Measurements from ENCODE around the gene OSBP2.

OSBP2 gene

DNA sequence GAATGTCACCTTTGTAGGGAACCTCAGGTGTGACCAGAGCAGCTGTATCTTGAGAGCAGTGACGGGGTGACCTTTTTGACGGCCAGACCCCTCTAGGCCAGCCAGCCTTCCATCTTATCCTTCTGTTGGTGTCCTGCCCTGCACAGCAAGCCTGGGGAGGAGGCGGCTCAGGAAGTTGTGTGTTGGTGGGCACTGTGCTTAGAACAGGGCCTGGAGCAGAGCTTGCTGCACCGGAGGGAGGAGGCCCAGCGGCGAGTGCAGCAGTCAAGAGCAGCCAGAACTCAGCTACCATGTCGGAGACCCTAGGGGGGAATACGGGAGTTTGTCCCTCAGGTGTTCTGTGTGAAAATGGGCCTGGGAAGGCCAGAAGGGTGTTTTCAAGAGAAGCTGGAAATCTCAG lies 129.4 kb downstream of the OSBP2 start:
- TF ChIP-seq RAD21 (IDR thresholded peaks at IDR 0.05; ENCODE audit: low read depth) (no peak), YY1 (IDR thresholded peaks at IDR 0.05; ENCODE audit: low read depth) (no peak), USF1 (IDR thresholded peaks at IDR 0.05) (no peak), TEAD4 (IDR thresholded peaks at IDR 0.05) (no peak), EGR1 (IDR thresholded peaks at IDR 0.05) (no peak), CEBPB (IDR thresholded peaks at IDR 0.05) (no peak)
- TF ChIP-seq, protein P1, sequence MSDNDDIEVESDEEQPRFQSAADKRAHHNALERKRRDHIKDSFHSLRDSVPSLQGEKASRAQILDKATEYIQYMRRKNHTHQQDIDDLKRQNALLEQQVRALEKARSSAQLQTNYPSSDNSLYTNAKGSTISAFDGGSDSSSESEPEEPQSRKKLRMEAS (IDR thresholded peaks at IDR 0.05) = no peak

DNA sequence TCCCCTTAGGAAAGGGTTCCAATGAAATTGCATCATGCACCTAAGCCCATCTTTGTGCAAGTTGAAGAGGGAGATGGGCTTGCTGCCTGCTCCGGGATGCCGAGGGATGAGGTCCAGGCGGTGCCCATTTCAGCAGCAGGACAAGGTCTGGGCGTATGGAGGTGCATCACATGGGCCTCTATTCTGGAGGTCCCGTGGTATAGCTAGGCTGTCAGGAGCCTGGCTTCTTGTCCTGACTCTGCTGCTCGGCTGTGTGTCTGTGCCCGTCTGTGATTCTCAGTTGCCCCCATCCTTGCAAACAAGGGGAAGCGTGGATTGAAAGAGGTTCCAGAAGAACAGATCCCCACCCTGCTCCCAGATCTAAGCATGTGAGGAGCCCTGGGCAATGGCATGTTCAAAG lies 130.0 kb downstream of the OSBP2 start:
- TF ChIP-seq CREB1 (IDR thresholded peaks at IDR 0.05; ENCODE audit: low read depth) (no peak), EGR1 (IDR thresholded peaks at IDR 0.05) (no peak), ZBTB7A (IDR thresholded peaks at IDR 0.05; ENCODE audit: low read depth) (no peak), YY1 (IDR thresholded peaks at IDR 0.05; ENCODE audit: low read depth) (no peak), USF1 (IDR thresholded peaks at IDR 0.05) (no peak), TCF12 (IDR thresholded peaks at IDR 0.05; ENCODE audit: low read depth) (no peak)

GRCh38 chr22:30825711-30826505 lies 131.2 kb downstream of the OSBP2 start:
- TF ChIP-seq NFIC (IDR thresholded peaks at IDR 0.05) (no peak), EGR1 (IDR thresholded peaks at IDR 0.05) (no peak), TAF1 (IDR thresholded peaks at IDR 0.05; ENCODE audit: low read depth) (no peak), RAD21 (IDR thresholded peaks at IDR 0.05; ENCODE audit: low read depth) (no peak), TEAD4 (IDR thresholded peaks at IDR 0.05) (no peak), ZBTB7A (IDR thresholded peaks at IDR 0.05; ENCODE audit: low read depth) (no peak), USF1 (IDR thresholded peaks at IDR 0.05) (no peak), CREB1 (IDR thresholded peaks at IDR 0.05; ENCODE audit: low read depth) (no peak), TCF12 (IDR thresholded peaks at IDR 0.05; ENCODE audit: low read depth) (no peak), YY1 (IDR thresholded peaks at IDR 0.05; ENCODE audit: low read depth) (no peak), REST (IDR thresholded peaks at IDR 0.05; ENCODE audit: low read depth) (no peak), EP300 (IDR thresholded peaks at IDR 0.05; ENCODE audit: borderline replicate concordance) (no peak), CEBPB (IDR thresholded peaks at IDR 0.05) (no peak), FOXM1 (IDR thresholded peaks at IDR 0.05; ENCODE audit: borderline replicate concordance, low read depth) (no peak)
- TF ChIP-seq, protein P1 (IDR thresholded peaks at IDR 0.05) = no peak

DNA sequence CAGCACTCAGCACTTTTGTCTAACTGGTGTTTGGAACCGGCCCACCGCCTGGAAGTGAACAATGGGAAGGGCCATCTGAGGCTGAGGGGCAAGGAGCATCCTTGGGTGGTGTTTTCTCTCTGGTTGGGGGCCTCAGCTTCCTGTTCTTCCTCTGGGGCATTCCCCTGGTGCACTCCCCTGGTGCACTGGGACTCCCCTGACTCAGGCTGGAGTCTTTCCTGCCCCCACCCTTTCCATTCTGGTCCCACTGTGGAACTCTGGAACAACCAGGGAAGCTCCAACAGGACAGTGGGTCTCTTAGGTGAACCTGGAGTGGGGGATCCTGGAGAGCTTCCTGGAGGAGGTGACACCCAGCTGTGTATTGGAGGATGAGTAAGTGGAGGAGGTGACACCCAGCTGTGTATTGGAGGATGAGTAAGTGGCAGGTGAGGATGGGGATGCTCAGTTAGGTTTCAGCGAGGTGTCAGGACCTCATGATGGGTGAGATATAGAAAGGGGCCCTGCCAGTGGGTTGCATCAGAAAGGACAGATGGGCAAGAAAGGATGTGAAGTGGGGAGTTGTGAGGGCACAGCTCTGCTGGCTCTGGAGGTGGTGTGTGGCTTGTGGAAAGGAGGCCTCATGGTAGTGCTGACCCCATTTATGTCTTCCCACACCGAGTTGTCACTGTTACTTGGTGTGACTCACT lies 132.1 kb downstream of the OSBP2 start:
- TF ChIP-seq CREB1 (IDR thresholded peaks at IDR 0.05; ENCODE audit: low read depth) = no peak
- TF ChIP-seq FOXM1 (IDR thresholded peaks at IDR 0.05; ENCODE audit: borderline replicate concordance, low read depth) = no peak
- no peak for TF ChIP-seq REST (IDR thresholded peaks at IDR 0.05; ENCODE audit: low read depth)
- no peak for TF ChIP-seq USF1 (IDR thresholded peaks at IDR 0.05)
- TF ChIP-seq TAF1 (IDR thresholded peaks at IDR 0.05; ENCODE audit: low read depth) = no peak
- TF ChIP-seq ZBTB7A (IDR thresholded peaks at IDR 0.05; ENCODE audit: low read depth) = no peak
- TF ChIP-seq EP300 (IDR thresholded peaks at IDR 0.05; ENCODE audit: borderline replicate concordance) = no peak
- no peak for TF ChIP-seq CEBPB (IDR thresholded peaks at IDR 0.05)
- no peak for TF ChIP-seq TEAD4 (IDR thresholded peaks at IDR 0.05)
- no peak for TF ChIP-seq YY1 (IDR thresholded peaks at IDR 0.05; ENCODE audit: low read depth)
- no peak for TF ChIP-seq NFIC (IDR thresholded peaks at IDR 0.05)
- TF ChIP-seq, protein P1 (IDR thresholded peaks at IDR 0.05) = no peak
- TF ChIP-seq RAD21 (IDR thresholded peaks at IDR 0.05; ENCODE audit: low read depth) = no peak
- TF ChIP-seq EGR1 (IDR thresholded peaks at IDR 0.05) = no peak
- no peak for TF ChIP-seq TCF12 (IDR thresholded peaks at IDR 0.05; ENCODE audit: low read depth)

Measured in Ishikawa (cell line).